ENCODE measurements around the gene STX4.

DNA sequence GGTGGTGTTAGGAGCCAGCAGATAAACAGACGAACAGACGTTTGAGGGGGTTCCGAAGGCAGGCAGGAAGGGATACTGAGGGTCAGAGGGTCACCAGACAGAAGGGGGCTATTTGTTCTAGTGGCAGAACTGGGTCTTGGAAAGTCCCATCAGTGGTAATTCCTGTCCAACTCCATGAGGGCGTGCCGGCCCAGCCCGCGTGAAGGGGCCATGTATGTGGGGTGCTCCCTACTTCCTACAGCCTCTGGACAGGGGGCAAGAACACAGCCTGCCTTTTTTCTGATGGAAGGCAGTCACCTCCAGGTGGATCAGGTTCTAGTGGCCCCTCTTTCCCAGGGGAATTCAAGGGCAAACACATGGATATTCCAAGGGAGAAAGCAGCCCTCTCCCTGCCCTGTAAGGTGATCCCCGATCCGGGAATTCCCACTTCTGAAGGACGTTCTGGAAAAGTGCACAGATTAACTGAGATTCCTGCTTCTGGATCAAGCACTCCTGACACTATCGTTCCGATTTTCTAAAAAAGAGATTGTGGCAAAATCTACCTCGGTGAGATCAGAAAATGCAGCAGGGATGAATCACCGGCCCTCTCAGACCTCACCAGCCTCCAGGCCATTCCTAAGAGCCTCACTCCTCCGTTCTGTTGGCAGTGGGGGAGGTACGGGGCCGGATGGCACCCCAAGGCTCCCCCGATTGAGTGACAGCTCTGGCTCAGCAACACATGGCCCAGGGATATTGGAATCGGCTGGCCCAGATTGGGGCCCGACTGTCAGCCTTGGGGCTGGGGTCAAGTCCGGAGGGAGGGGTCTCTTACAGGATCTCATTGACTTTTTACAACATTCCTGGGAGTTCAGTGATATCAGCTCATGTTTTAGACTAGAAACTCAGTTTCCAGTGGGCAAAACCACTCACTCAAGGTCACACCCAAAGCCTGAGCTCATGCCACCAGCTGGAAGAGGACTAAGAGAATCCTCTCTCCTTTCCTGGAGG, 35.3 kb upstream of the STX4 start:
- TF ChIP-seq, protein P1, sequence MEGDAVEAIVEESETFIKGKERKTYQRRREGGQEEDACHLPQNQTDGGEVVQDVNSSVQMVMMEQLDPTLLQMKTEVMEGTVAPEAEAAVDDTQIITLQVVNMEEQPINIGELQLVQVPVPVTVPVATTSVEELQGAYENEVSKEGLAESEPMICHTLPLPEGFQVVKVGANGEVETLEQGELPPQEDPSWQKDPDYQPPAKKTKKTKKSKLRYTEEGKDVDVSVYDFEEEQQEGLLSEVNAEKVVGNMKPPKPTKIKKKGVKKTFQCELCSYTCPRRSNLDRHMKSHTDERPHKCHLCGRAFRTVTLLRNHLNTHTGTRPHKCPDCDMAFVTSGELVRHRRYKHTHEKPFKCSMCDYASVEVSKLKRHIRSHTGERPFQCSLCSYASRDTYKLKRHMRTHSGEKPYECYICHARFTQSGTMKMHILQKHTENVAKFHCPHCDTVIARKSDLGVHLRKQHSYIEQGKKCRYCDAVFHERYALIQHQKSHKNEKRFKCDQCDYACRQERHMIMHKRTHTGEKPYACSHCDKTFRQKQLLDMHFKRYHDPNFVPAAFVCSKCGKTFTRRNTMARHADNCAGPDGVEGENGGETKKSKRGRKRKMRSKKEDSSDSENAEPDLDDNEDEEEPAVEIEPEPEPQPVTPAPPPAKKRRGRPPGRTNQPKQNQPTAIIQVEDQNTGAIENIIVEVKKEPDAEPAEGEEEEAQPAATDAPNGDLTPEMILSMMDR (IDR thresholded peaks at IDR 0.05): no peak
- no peak for TF ChIP-seq POLR2AphosphoS5 (IDR thresholded peaks at IDR 0.05)
- no peak for TF ChIP-seq POLR2A (IDR thresholded peaks at IDR 0.05; ENCODE audit: low read depth)
- TF ChIP-seq EP300 (IDR thresholded peaks at IDR 0.05): no peak

Measured in esophagus muscularis mucosa (tissue), 4 donors.